Esophagus muscularis mucosa (tissue), 4 donors: ENCODE data around the gene BCAS3.
A peak's percentile ranks its signal among the peaks of the same experiment; 100 is the strongest.

ENCODE experiments used
- CTCF ChIP-seq, 3 experiments: fragments of 200-600 bp in 2 of 3; fragments of 450-650 bp in 1 of 3; sonication (generic) in 2 of 3; IDR thresholded peaks; one replicate each; pipeline ENCODE4 v1.5.1; 2017 to 2019; ENCODE audit warnings: antibody characterized with exemption in 3 of 3, mild to moderate bottlenecking in 2 of 3, moderate library complexity in 1 of 3
- EP300 ChIP-seq: sonication (generic); formaldehyde crosslinking; IDR thresholded peaks from one replicate; pipeline ENCODE4 v1.6.1; 2017; ENCODE audit warnings: antibody characterized with exemption
- POLR2A ChIP-seq: fragments of 450-650 bp; IDR thresholded peaks from one replicate; pipeline ENCODE4 v1.6.1; 2017; ENCODE audit warnings: antibody characterized with exemption, moderate library complexity, mild to moderate bottlenecking, low read depth
- POLR2AphosphoS5 ChIP-seq, 2 donors: sonication (generic); formaldehyde crosslinking; IDR thresholded peaks; one replicate each; pipeline ENCODE4 v1.6.1; 2017; ENCODE audit warnings: antibody characterized with exemption in 2 of 2

- no peak for TF ChIP-seq POLR2A
- peak in 1 of 3 experiments; percentile 19 for TF ChIP-seq CTCF (IDR thresholded peaks at IDR 0.05)
- no peak for TF ChIP-seq EP300
- TF ChIP-seq POLR2AphosphoS5 (IDR thresholded peaks at IDR 0.05), result no peak
Measured at GRCh38 chr17:61349350-61349749, 671.7 kb downstream of the BCAS3 start.
